Esophagus squamous epithelium (tissue), 4 donors: ENCODE results near the gene DPP9.

Experiments
- POLR2A ChIP-seq, 4 donors: fragments of 450-650 bp; IDR thresholded peaks; one replicate each; pipeline ENCODE4 v1.6.1; 2017; ENCODE audit warnings: antibody characterized with exemption in 4 of 4, mild to moderate bottlenecking in 4 of 4, moderate library complexity in 3 of 4
- TF ChIP-seq, protein P1 (sequence below), 6 experiments: fragments of 450-650 bp in 4 of 6; fragments of 200-600 bp in 2 of 6; sonication (generic) in 2 of 6; IDR thresholded peaks; one replicate each; pipeline ENCODE4 v1.5.1; 2016 to 2019; ENCODE audit warnings: antibody characterized with exemption in 6 of 6, mild to moderate bottlenecking in 4 of 6, moderate library complexity in 4 of 6

DNA sequence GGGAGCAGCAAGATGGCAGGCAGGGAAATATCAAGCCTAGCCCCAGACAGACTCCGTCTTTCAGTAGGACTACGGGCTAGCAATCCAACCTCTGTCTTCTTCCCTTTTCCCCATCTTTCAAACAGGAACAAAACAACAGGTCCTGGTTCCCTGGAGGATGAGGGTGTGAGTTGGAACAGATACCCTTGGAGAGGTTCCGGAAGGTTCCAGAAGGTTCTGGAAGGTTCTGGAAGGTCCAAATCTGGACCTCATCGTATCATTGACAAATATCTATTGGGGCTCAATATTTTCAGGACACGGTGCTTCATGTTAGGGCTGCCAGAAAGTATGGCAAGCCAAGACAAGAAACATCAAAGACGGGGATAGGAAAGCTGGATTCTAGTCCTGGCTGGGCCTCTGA lies 39.4 kb upstream of the DPP9 start:
- TF ChIP-seq, protein P1, sequence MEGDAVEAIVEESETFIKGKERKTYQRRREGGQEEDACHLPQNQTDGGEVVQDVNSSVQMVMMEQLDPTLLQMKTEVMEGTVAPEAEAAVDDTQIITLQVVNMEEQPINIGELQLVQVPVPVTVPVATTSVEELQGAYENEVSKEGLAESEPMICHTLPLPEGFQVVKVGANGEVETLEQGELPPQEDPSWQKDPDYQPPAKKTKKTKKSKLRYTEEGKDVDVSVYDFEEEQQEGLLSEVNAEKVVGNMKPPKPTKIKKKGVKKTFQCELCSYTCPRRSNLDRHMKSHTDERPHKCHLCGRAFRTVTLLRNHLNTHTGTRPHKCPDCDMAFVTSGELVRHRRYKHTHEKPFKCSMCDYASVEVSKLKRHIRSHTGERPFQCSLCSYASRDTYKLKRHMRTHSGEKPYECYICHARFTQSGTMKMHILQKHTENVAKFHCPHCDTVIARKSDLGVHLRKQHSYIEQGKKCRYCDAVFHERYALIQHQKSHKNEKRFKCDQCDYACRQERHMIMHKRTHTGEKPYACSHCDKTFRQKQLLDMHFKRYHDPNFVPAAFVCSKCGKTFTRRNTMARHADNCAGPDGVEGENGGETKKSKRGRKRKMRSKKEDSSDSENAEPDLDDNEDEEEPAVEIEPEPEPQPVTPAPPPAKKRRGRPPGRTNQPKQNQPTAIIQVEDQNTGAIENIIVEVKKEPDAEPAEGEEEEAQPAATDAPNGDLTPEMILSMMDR (IDR thresholded peaks at IDR 0.05), result no peak
- no peak for TF ChIP-seq POLR2A (IDR thresholded peaks at IDR 0.05)
